ENCODE results near the gene ITGAD. TPM values are rescaled to one million over a fixed set of nuclear protein-coding genes. Genes with fewer than 3 reads are reported as not detected.
A peak's percentile ranks its signal among the peaks of the same experiment; 100 is the strongest.

ITGAD gene
- total RNA-seq, 4 donors from 2014 or later = 0.19 TPM; not detected in 3

DNA sequence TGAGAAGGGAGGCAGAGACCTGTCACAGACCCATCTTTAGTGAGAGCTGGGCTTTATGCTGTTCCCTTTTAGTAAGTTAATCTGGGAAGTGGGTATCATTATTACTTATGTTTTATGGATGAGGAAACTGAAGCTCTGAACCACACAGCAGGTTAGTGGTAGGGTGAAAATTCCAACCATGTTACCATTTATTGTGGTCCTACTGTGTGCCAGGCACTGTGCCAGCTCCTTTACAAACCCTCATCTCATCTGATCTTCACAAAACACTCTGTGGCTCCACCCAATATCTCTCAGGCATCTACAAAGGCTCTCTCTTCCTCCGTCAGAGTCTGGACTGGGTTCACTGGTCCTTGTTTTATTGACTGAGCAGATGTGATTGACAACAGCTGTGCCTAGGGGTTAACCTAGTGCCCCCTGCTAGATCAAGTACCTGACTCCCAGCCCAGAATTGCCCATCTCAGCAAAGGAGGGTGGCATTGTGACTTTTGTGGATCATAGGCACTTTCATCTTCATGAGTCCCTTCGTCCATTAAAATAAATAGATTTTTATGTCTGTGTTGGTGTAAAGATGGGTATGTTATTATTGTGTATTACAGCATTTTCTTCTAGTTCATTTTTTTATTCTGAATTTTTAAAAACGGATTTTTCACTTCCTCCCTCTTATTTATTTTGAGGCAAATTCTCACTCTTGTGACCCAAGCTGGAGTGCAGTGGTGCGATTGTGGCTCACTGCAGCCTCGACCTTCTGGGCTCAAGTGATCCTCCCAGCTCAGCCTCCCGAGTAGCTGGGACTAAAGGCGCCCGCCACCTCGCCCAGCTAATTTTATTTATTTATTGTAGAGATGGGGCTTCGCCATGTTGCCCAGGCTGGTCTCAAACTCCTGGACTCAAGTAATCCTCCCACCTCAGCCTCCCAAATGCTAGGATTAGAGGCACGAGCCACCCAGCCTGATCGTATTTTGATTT, 81.9 kb downstream of the ITGAD start:
- Histone ChIP-seq H3K27me3 (peaks cover 0 to 7% (median 0%) of the 10 kb centered on the region in 4 donors), H3K4me3 (no peak overlapping the region), H3K27ac (no peak overlapping the region), H3K4me1 (peaks cover 25 to 78% (median 30%) of the 10 kb centered on the region in 3 donors), H3K36me3 (peaks cover 0 to 48% (median 10%) of the 10 kb centered on the region in 3 donors), H3K9me3 (no peaks in the 10 kb centered on the region)
- TF ChIP-seq POLR2A (IDR thresholded peaks at IDR 0.05) = no peak
- TF ChIP-seq, protein P1, sequence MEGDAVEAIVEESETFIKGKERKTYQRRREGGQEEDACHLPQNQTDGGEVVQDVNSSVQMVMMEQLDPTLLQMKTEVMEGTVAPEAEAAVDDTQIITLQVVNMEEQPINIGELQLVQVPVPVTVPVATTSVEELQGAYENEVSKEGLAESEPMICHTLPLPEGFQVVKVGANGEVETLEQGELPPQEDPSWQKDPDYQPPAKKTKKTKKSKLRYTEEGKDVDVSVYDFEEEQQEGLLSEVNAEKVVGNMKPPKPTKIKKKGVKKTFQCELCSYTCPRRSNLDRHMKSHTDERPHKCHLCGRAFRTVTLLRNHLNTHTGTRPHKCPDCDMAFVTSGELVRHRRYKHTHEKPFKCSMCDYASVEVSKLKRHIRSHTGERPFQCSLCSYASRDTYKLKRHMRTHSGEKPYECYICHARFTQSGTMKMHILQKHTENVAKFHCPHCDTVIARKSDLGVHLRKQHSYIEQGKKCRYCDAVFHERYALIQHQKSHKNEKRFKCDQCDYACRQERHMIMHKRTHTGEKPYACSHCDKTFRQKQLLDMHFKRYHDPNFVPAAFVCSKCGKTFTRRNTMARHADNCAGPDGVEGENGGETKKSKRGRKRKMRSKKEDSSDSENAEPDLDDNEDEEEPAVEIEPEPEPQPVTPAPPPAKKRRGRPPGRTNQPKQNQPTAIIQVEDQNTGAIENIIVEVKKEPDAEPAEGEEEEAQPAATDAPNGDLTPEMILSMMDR (IDR thresholded peaks at IDR 0.05) = no peak
- intact Hi-C loops (cut with DNase I) = no loop called here
- no peak for DNase-seq
- 86 to 87% methylated on average over 12 of the region's 12 CpGs for WGBS, 2 donors

DNA sequence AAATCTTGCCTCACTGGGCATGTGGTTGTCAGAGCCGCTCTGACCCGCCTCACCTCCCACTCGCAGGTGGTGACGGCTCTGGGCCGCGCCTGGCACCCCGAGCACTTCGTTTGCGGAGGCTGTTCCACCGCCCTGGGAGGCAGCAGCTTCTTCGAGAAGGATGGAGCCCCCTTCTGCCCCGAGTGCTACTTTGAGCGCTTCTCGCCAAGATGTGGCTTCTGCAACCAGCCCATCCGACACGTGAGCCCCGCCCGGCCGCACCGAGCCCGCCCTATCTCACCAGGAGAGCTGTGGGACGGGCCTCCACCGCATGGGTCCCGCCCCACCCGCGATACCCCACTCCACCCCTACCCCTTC, 82.8 kb downstream of the ITGAD start:
- no peaks in the 10 kb centered on the region for H3K9me3 ChIP-seq
- 57 to 70% methylated on average over 17 to 20 of the region's 26 CpGs for WGBS, 2 donors
- TF ChIP-seq POLR2A (IDR thresholded peaks at IDR 0.05) = no peak
- TF ChIP-seq, protein P1 (IDR thresholded peaks at IDR 0.05) = no peak
- peaks cover 29 to 79% (median 29%) of the 10 kb centered on the region in 3 donors for H3K4me1 ChIP-seq
- peak overlapping the region; percentile 63 to 80 (median 69) for H3K27ac ChIP-seq
- peak overlapping the region; percentile 35 to 64 (median 48) for H3K4me3 ChIP-seq
- no peak for DNase-seq
- peaks cover 0 to 7% (median 0%) of the 10 kb centered on the region in 4 donors for H3K27me3 ChIP-seq
- peaks cover 0 to 48% (median 10%) of the 10 kb centered on the region in 3 donors for H3K36me3 ChIP-seq
- intact Hi-C loops (cut with DNase I) = no loop called here

Other genes with a start within 250 kb of the ITGAD start
- 1 to 10 TPM in 2 of 4 donors, under 1 TPM in 2; 0.38 to 4.2 (median 1.9) TPM for gene PRSS36, start 243.3 kb upstream of the ITGAD start, total RNA-seq
- gene FUS, start 213.2 kb upstream of the ITGAD start, total RNA-seq = 10 to 100 TPM; 30.2 to 97.8 (median 55.1) TPM
- gene PYCARD, start 190.6 kb upstream of the ITGAD start, total RNA-seq = 10 to 100 TPM; 53.0 to 70.7 (median 63.9) TPM
- gene TRIM72, start 179.2 kb upstream of the ITGAD start, total RNA-seq = not detected
- not detected for gene PYDC1, start 176.2 kb upstream of the ITGAD start, total RNA-seq
- gene ITGAM, start 133.4 kb upstream of the ITGAD start, total RNA-seq = 10 to 100 TPM in 1 of 4 donors, 1 to 10 TPM in 1, under 1 TPM in 2; 0.19 to 20.2 (median 3.1) TPM
- 1 to 10 TPM in 2 of 4 donors, under 1 TPM in 2; 0.82 to 4.5 (median 1.8) TPM for gene ITGAX, start 38.2 kb upstream of the ITGAD start, total RNA-seq
- gene COX6A2, start 35.0 kb downstream of the ITGAD start, total RNA-seq = not detected
- gene ZNF843, start 49.5 kb downstream of the ITGAD start, total RNA-seq = 1 to 10 TPM in 1 of 4 donors, under 1 TPM in 3; 0.31 to 1.2 (median 0.95) TPM
- 10 to 100 TPM in 1 of 4 donors, 1 to 10 TPM in 3; 5.9 to 14.8 (median 9.7) TPM for gene ARMC5, start 66.2 kb downstream of the ITGAD start, total RNA-seq
- gene TGFB1I1, start 78.8 kb downstream of the ITGAD start, total RNA-seq = 10 to 100 TPM in 2 of 4 donors, 1 to 10 TPM in 2; 7.5 to 70.6 (median 11.1) TPM
- gene SLC5A2, start 89.8 kb downstream of the ITGAD start, total RNA-seq = not detected
- gene RUSF1, start 115.1 kb downstream of the ITGAD start, total RNA-seq = 10 to 100 TPM; 33.7 to 52.3 (median 39.1) TPM
- not detected for gene AHSP, start 134.6 kb downstream of the ITGAD start, total RNA-seq

Data from esophagus squamous epithelium (tissue), 5 donors.